Endothelial cell of umbilical vein (primary cell): ENCODE results near the gene SH3BP2.

ENCODE experiments used
- EZH2 ChIP-seq: IDR thresholded peaks from 2 replicates; pipeline ENCODE4 v1.6.1; 2012; ENCODE audit warnings: borderline replicate concordance, low read depth, mild to moderate bottlenecking, moderate library complexity, low read length, inconsistent platforms; ENCODE audit not compliant: severe bottlenecking
- FOS ChIP-seq: IDR thresholded peaks from 2 replicates; pipeline ENCODE4 v1.6.1; 2011; ENCODE audit warnings: mild to moderate bottlenecking, low read length, moderate library complexity, borderline replicate concordance; ENCODE audit not compliant: insufficient read depth
- GATA2 ChIP-seq: IDR thresholded peaks from 2 replicates; pipeline ENCODE4 v1.7.0; 2011; ENCODE audit warnings: low read depth, mild to moderate bottlenecking, moderate library complexity, mixed read lengths, low read length; ENCODE audit not compliant: insufficient read length, insufficient read depth
- JUN ChIP-seq: IDR thresholded peaks from 2 replicates; pipeline ENCODE4 v1.6.1; 2011; ENCODE audit warnings: borderline replicate concordance, low read depth; ENCODE audit not compliant: insufficient read length, insufficient read depth
- MYC ChIP-seq: IDR thresholded peaks from one replicate; pipeline ENCODE4 v1.6.1; 2011; ENCODE audit warnings: mild to moderate bottlenecking, low read depth, low read length
- POLR2A ChIP-seq: IDR thresholded peaks from 2 replicates; pipeline ENCODE4 v1.6.1; 2012; ENCODE audit warnings: low read depth, mild to moderate bottlenecking, control low read depth, low read length
- POLR2AphosphoS5 ChIP-seq: IDR thresholded peaks from 2 replicates; pipeline ENCODE4 v1.6.1; 2012; ENCODE audit warnings: low read depth, mild to moderate bottlenecking, control low read depth, low read length, moderate library complexity; ENCODE audit not compliant: insufficient read depth
- TF ChIP-seq, protein P1 (sequence below): IDR thresholded peaks from 2 replicates; pipeline ENCODE4 v1.6.1; 2011; ENCODE audit not compliant: insufficient read depth, insufficient read length
- TF ChIP-seq, protein P2 (sequence below), 2 donors: IDR thresholded peaks; 1 replicate in 1 of 2; 2 replicates in 1 of 2; pipeline ENCODE4 v1.5.1; 2011; ENCODE audit warnings: low read length in 2 of 2, mild to moderate bottlenecking in 2 of 2, moderate library complexity in 2 of 2, control low read depth in 1 of 2, inconsistent platforms in 1 of 2, low read depth in 1 of 2; ENCODE audit not compliant: insufficient read depth in 1 of 2; ENCODE audit errors: extremely low read depth in 1 of 2

DNA sequence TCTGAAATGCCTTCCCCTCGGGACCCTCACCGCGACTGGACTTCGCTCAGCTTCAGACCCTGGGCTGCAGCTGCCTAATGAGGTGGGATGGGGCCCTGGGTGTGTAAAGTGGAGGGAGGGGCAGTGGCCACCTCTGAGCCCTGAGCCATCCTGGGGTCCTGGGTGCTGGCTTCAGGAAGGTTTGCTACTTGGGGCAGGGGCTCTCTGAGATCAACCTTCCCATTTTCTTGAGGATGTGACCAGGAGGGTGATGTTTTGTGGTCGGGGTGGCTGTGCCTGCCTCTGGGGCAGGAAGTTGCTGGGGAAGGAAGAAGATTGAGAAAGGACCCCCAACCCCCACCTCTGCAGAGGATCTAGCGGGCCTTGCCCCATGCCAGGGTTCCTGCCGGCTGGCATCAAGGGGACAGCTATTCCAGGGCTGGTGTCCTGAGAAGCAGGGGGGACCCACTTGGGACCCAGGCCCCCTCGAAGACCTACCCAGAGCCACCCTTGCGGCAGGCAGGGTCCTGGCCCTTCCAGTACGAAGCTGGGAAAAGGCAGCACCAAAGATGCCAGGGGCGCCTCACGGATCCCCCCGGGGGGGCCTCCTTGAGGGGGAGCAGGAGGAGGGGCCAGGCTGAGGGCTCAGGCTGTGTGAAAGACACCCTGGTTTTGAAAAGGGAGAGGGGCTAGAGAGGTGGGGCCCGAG is 6.5 kb downstream of the SH3BP2 start:
- TF ChIP-seq, protein P1, sequence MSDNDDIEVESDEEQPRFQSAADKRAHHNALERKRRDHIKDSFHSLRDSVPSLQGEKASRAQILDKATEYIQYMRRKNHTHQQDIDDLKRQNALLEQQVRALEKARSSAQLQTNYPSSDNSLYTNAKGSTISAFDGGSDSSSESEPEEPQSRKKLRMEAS, result no peak
- no peak for TF ChIP-seq POLR2A
- TF ChIP-seq, protein P2, sequence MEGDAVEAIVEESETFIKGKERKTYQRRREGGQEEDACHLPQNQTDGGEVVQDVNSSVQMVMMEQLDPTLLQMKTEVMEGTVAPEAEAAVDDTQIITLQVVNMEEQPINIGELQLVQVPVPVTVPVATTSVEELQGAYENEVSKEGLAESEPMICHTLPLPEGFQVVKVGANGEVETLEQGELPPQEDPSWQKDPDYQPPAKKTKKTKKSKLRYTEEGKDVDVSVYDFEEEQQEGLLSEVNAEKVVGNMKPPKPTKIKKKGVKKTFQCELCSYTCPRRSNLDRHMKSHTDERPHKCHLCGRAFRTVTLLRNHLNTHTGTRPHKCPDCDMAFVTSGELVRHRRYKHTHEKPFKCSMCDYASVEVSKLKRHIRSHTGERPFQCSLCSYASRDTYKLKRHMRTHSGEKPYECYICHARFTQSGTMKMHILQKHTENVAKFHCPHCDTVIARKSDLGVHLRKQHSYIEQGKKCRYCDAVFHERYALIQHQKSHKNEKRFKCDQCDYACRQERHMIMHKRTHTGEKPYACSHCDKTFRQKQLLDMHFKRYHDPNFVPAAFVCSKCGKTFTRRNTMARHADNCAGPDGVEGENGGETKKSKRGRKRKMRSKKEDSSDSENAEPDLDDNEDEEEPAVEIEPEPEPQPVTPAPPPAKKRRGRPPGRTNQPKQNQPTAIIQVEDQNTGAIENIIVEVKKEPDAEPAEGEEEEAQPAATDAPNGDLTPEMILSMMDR (IDR thresholded peaks at IDR 0.05; ENCODE audit: extremely low read depth in 1 of 2, insufficient read depth in 1 of 2, low read depth in 1 of 2, low read length in 2 of 2), result no peak
- no peak for TF ChIP-seq POLR2AphosphoS5
- no peak for TF ChIP-seq MYC
- no peak for TF ChIP-seq FOS
- TF ChIP-seq EZH2, result no peak
- TF ChIP-seq JUN, result no peak
- no peak for TF ChIP-seq GATA2
